Measurements from ENCODE around the gene SPG11.
A peak's percentile ranks its signal among the peaks of the same experiment; 100 is the strongest.

SPG11 gene

GRCh38 chr15:44663410-44664308 is at the start of gene SPG11:
TSS of gene SPG11 (minus strand) at chr15:44663662. CDS start at chr15:44663647, 15 bp downstream.
- Histone ChIP-seq H3K4me3 (ENCODE audit: insufficient read length, low read depth) (peak within 1 kb of the TSS; percentile 93), H3K36me3 (ENCODE audit: insufficient read depth, insufficient read length, low read length) (peaks cover 16% of the 10 kb centered on the region), H3K9ac (ENCODE audit: insufficient read length, low read depth) (peak within 1 kb of the TSS; percentile 98), H3K9me3 (ENCODE audit: insufficient read depth, low read length) (no peaks in the 10 kb centered on the region), H3K27me3 (ENCODE audit: insufficient read depth, insufficient read length) (no peaks in the 10 kb centered on the region), H3K4me1 (ENCODE audit: insufficient read depth, insufficient read length) (no peaks in the 10 kb centered on the region)
- no peak for TF ChIP-seq SUZ12 (IDR thresholded peaks at IDR 0.05; ENCODE audit: extremely low read depth, insufficient read depth, insufficient read length)
- TF ChIP-seq ZNF274 (IDR thresholded peaks at IDR 0.05; ENCODE audit: low read depth, low read length), result no peak
- TF ChIP-seq YY1 (IDR thresholded peaks at IDR 0.05; ENCODE audit: insufficient read depth, insufficient read length), result peak; percentile 84
- peak; percentile 94 for DNase-seq (ENCODE audit: low read depth, low spot score)

- no peak for DNase-seq (ENCODE audit: low read depth, low spot score)
- H3K9ac ChIP-seq (ENCODE audit: insufficient read length, low read depth), result peak overlapping the region; percentile 93
- TF ChIP-seq YY1 (IDR thresholded peaks at IDR 0.05; ENCODE audit: insufficient read depth, insufficient read length), result no peak
- TF ChIP-seq ZNF274 (IDR thresholded peaks at IDR 0.05; ENCODE audit: low read depth, low read length), result no peak
- no peak for TF ChIP-seq SUZ12 (IDR thresholded peaks at IDR 0.05; ENCODE audit: extremely low read depth, insufficient read depth, insufficient read length)
- peaks cover 27% of the 10 kb centered on the region for H3K36me3 ChIP-seq (ENCODE audit: insufficient read depth, insufficient read length, low read length)
- H3K27me3 ChIP-seq (ENCODE audit: insufficient read depth, insufficient read length), result no peaks in the 10 kb centered on the region
- H3K4me1 ChIP-seq (ENCODE audit: insufficient read depth, insufficient read length), result no peaks in the 10 kb centered on the region
- H3K4me3 ChIP-seq (ENCODE audit: insufficient read length, low read depth), result peak overlapping the region; percentile 78
- no peaks in the 10 kb centered on the region for H3K9me3 ChIP-seq (ENCODE audit: insufficient read depth, low read length)
These were observed 49.0 kb upstream of the SPG11 start for GRCh38 chr15:44712346-44713005.

GRCh38 chr15:44711743-44712345 is 48.4 kb upstream of the SPG11 start:
- peaks cover 2% of the 10 kb centered on the region for H3K4me1 ChIP-seq (ENCODE audit: insufficient read depth, insufficient read length)
- no peaks in the 10 kb centered on the region for H3K27me3 ChIP-seq (ENCODE audit: insufficient read depth, insufficient read length)
- TF ChIP-seq SUZ12 (IDR thresholded peaks at IDR 0.05; ENCODE audit: extremely low read depth, insufficient read depth, insufficient read length), result no peak
- TF ChIP-seq ZNF274 (IDR thresholded peaks at IDR 0.05; ENCODE audit: low read depth, low read length), result no peak
- peak overlapping the region; percentile 93 for H3K9ac ChIP-seq (ENCODE audit: insufficient read length, low read depth)
- peak overlapping the region; percentile 78 for H3K4me3 ChIP-seq (ENCODE audit: insufficient read length, low read depth)
- DNase-seq (ENCODE audit: low read depth, low spot score), result no peak
- H3K9me3 ChIP-seq (ENCODE audit: insufficient read depth, low read length), result no peaks in the 10 kb centered on the region
- H3K36me3 ChIP-seq (ENCODE audit: insufficient read depth, insufficient read length, low read length), result peaks cover 20% of the 10 kb centered on the region

GRCh38 chr15:44711096-44711742 is 47.8 kb upstream of the SPG11 start, which contains the start of the genes B2M and PATL2:
TSS of gene B2M (plus strand) at chr15:44711517. CDS start at chr15:44711547, 30 bp downstream.
TSS of gene PATL2 (minus strand) at chr15:44711323. CDS start at chr15:44676490, 34,833 bp downstream.
- Histone ChIP-seq H3K4me1 (ENCODE audit: insufficient read depth, insufficient read length) (peaks cover 3% of the 10 kb centered on the region), H3K9ac (ENCODE audit: insufficient read length, low read depth) (peak within 1 kb of the TSS; percentile 93), H3K36me3 (ENCODE audit: insufficient read depth, insufficient read length, low read length) (peaks cover 15% of the 10 kb centered on the region), H3K4me3 (ENCODE audit: insufficient read length, low read depth) (peak within 1 kb of the TSS; percentile 78), H3K27me3 (ENCODE audit: insufficient read depth, insufficient read length) (no peaks in the 10 kb centered on the region), H3K9me3 (ENCODE audit: insufficient read depth, low read length) (no peaks in the 10 kb centered on the region)
- peak; percentile 80 for DNase-seq (ENCODE audit: low read depth, low spot score)
- TF ChIP-seq ZNF274 (IDR thresholded peaks at IDR 0.05; ENCODE audit: low read depth, low read length) (no peak), SUZ12 (IDR thresholded peaks at IDR 0.05; ENCODE audit: extremely low read depth, insufficient read depth, insufficient read length) (no peak), YY1 (IDR thresholded peaks at IDR 0.05; ENCODE audit: insufficient read depth, insufficient read length) (no peak)

GRCh38 chr15:44710236-44711095 is 47.0 kb upstream of the SPG11 start:
- Histone ChIP-seq H3K4me3 (ENCODE audit: insufficient read length, low read depth) (peak overlapping the region; percentile 78), H3K27me3 (ENCODE audit: insufficient read depth, insufficient read length) (no peaks in the 10 kb centered on the region), H3K9me3 (ENCODE audit: insufficient read depth, low read length) (no peaks in the 10 kb centered on the region), H3K36me3 (ENCODE audit: insufficient read depth, insufficient read length, low read length) (peaks cover 8% of the 10 kb centered on the region), H3K9ac (ENCODE audit: insufficient read length, low read depth) (peak overlapping the region; percentile 93), H3K4me1 (ENCODE audit: insufficient read depth, insufficient read length) (peaks cover 3% of the 10 kb centered on the region)
- TF ChIP-seq SUZ12 (IDR thresholded peaks at IDR 0.05; ENCODE audit: extremely low read depth, insufficient read depth, insufficient read length) (no peak), YY1 (IDR thresholded peaks at IDR 0.05; ENCODE audit: insufficient read depth, insufficient read length) (no peak), ZNF274 (IDR thresholded peaks at IDR 0.05; ENCODE audit: low read depth, low read length) (no peak)
- no peak for DNase-seq (ENCODE audit: low read depth, low spot score)

Measured in NT2/D1 (cell line).